GM12874 (cell line): ENCODE data around the gene SLC17A3.

Source experiments
- TF ChIP-seq, protein P1 (sequence below): IDR thresholded peaks from 2 replicates; pipeline ENCODE4 v1.5.1; 2011; ENCODE audit warnings: low read depth, mild to moderate bottlenecking, control low read depth, low read length, moderate library complexity; ENCODE audit not compliant: insufficient read depth

The SLC17A3 gene

DNA sequence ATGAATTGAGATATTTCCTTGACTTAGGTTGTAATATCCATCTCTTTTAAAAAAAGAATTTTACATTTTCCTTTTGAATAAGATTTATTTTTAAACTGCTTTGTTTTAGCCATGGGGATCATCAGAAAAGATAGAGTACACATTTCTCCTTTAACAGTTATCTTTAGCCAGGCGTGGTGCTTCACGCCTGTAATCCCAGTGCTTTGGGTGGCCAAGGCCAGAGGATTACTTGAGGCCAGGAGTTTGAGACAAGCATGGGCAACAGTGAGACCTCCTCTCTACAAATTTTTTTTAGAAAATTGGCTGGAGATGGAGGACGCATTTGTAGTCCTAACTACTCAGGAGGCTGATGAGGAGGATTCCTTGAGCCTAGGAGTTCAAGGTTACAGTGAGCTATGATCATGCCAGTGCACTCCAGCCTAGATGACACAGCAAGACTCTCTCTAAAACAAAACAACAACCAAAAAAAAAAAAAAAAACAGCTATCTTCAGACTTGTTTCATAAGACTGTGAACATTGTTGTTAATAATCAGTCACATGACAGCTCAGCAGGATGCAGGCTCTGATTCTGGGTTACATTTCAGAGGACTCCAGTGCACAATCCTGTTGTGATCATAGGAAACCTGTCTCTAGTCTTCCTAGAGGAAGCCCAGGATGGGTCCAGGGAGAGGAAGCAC, 2.0 kb upstream of the SLC17A3 start:
- TF ChIP-seq, protein P1, sequence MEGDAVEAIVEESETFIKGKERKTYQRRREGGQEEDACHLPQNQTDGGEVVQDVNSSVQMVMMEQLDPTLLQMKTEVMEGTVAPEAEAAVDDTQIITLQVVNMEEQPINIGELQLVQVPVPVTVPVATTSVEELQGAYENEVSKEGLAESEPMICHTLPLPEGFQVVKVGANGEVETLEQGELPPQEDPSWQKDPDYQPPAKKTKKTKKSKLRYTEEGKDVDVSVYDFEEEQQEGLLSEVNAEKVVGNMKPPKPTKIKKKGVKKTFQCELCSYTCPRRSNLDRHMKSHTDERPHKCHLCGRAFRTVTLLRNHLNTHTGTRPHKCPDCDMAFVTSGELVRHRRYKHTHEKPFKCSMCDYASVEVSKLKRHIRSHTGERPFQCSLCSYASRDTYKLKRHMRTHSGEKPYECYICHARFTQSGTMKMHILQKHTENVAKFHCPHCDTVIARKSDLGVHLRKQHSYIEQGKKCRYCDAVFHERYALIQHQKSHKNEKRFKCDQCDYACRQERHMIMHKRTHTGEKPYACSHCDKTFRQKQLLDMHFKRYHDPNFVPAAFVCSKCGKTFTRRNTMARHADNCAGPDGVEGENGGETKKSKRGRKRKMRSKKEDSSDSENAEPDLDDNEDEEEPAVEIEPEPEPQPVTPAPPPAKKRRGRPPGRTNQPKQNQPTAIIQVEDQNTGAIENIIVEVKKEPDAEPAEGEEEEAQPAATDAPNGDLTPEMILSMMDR, result no peak

DNA sequence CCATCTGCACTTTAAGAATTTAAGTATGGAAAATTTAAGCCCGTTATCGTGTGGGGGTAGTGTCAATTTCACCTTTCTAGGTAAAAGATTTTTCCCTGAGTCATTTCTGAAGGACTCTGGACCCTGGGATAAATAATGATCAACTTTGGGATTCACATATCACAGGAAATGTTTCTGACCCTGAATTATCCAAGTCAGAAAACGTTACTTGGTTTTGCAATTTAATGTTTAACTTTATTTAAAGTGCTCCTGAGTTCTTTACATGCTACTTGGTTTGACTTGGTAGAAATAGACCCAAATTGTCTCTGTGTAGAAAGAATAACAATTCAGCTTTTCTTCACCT, 1.5 kb upstream of the SLC17A3 start:
- TF ChIP-seq, protein P1, result no peak

DNA sequence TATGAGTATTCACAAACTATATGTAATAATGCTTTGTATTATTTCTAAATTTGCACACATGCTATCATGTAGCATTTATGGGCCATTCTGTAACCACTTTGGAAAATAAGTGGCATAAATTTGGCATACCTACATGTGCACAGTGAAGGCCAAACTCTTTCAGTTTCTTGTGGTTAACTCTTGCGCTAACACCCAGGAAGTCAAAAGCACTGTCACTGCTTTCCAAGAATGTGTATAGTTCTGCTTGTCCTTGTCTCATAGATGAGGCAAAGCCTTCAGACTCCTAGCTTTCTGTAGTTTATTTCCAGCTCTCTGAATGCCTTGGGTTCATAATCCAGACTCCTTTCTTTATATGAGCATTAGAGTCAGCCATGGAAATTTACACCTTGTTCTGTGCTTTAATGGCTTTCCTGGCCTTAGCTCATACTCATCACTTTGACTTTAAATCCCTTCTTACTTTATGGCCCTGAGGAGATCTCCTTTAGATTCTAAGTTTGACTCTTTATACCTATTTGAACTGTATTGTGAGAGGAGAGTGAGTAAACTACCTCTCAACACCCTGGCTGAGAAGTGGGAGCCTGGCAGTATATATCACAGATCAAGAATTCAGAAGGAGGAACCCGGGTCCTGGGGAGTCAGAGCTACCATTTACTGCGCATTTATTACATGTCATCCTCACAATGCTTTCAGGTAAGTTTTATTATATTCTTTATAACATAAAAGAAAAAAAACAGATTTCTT, 949 bp upstream of the SLC17A3 start:
- TF ChIP-seq, protein P1, result no peak

DNA sequence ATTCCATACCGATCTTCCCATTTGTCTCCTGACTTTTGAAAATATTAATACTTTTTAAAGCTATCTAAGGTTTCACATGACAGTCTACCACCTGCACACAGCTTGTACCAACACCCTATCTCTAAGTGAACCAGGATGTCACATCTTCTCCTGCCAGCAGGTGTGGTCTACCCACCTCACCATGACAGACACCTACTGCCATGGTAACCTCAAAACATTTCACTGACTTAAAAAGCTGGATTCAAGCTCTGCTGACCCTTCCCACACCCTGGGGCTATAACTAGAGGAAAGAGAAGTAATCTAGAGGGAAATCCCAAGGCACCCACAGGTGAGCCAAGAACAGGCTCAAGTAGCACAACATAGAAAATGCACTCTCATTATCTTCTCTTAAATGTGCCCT, 1.2 kb downstream of the SLC17A3 start:
- TF ChIP-seq, protein P1, result no peak

DNA sequence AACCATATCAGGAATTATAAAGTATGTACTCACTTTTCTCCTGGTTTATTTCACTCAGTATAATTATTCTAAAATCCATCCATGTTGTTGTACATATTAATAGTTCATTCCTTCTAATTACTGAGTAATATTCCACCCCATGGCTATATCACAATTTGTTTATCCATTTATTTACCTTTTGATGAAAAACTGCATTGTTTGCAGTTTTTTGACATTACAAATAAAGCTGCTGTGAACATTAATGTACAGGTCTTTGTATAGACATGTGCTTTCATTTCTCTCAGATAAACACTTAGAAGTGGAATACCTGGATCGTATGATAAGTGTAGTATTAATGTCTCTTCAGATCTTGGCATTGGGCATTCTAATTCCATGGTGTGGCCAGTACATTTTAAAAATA, 4.2 kb downstream of the SLC17A3 start:
- TF ChIP-seq, protein P1, result no peak

DNA sequence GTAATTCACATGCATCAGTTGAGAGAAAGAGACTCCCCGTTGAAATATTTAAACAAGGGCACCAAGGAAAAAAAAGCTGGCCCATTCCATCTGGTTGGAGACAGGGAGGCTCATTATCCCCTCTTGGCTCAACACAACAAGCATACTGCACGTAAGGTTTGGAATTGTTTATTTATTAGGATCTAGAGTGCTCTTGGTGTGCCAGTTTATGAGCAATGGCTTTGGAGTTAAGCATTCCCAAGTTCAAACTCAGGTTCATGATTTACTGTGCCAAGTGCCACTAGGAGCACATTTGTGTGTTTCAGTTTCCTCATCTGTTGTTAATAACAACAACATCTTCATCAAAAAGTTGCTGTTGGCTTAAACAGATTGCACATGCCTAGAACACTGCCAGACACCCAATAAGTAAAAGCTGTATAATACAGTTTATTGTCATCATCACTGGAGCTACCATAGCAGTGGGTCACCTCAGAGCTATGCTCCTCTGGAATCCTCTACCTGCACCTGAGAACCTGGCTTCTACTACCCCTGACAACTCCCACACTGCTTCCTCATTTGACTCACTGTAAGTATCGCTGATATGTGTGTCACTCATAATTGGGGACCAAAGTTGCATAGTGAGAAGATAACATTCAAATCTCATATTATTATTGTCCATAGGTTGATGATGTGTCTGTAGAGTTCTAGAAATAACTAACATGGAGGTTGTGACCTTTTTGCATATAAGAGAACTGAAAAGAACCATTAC, 5.4 kb downstream of the SLC17A3 start:
- TF ChIP-seq, protein P1, result no peak

DNA sequence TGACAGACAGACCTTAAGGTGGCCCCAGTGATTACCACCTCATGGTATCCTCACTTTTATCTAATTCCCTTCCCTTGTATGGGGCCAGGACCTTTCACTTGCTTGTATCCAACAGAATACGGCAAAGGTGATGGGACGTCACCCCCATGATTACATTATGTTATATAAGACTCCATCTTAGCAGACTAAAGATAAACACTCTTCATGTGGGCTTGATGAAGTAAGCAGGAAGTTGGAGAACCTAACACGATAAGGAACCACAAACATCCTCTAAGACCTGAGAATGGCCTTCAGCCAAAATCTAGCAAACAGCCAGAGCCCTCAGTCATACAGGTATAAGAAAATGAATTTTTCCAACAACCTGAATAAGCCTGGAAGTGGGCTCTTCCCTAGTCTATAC, 8.0 kb downstream of the SLC17A3 start:
- TF ChIP-seq, protein P1, result no peak
